ENCODE data around the gene PCOLCE2. TPM values are rescaled to one million over a fixed set of nuclear protein-coding genes. Genes with fewer than 3 reads are reported as not detected.
"Not testable (repeated sequence)": the region's sequence is repeated elsewhere in the genome, so short reads cannot be mapped to it uniquely, and the experiment has no call there.

The PCOLCE2 gene
- total RNA-seq, 1 donor from 2014 or later = 3.8 TPM

DNA sequence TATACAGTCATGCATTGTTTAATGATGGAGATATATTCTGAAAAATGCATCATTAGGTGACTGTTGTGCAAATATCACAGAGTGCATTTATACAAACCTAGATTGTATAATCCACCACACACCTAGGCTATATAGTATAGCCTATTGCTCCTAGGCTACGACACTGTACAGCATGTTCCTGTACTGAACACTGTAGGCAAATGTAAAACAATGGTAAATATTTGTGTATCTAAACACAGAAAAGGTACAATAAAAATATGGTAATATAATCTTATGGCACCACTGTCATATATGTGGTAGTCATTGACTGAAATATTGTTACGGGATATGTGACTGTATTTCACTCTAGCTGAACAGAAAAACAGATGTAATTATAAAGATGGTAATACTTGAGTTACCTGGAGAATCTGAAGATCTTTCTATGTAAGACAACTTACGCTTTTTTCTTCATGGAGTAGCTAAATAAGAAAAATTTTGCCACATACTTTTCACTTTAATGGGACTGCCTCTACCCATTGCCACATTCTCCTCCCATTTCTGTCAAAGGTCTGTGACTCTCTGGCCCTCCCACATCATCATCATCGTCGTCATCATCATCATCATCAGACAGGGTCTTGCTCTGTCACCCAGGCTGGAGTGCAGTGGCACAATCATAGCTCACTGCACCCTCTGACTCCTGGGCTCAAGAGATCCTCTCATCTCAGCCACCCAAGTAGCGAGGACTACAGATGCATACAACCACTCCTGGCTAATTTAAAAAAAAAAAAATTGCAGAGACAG lies 7.2 kb downstream of the PCOLCE2 start:
- Mint-ChIP-seq H3K36me3 (ENCODE audit: unreplicated experiment) (no peaks in the 10 kb centered on the region), H3K27me3 (ENCODE audit: unreplicated experiment) (no peaks in the 10 kb centered on the region), H3K4me3 (ENCODE audit: unreplicated experiment) (no peak overlapping the region), H3K9me3 (ENCODE audit: unreplicated experiment) (no peaks in the 10 kb centered on the region), H3K4me1 (ENCODE audit: unreplicated experiment) (no peaks in the 10 kb centered on the region), H3K27ac (ENCODE audit: unreplicated experiment) (no peak overlapping the region)
- TF ChIP-seq, protein P1, sequence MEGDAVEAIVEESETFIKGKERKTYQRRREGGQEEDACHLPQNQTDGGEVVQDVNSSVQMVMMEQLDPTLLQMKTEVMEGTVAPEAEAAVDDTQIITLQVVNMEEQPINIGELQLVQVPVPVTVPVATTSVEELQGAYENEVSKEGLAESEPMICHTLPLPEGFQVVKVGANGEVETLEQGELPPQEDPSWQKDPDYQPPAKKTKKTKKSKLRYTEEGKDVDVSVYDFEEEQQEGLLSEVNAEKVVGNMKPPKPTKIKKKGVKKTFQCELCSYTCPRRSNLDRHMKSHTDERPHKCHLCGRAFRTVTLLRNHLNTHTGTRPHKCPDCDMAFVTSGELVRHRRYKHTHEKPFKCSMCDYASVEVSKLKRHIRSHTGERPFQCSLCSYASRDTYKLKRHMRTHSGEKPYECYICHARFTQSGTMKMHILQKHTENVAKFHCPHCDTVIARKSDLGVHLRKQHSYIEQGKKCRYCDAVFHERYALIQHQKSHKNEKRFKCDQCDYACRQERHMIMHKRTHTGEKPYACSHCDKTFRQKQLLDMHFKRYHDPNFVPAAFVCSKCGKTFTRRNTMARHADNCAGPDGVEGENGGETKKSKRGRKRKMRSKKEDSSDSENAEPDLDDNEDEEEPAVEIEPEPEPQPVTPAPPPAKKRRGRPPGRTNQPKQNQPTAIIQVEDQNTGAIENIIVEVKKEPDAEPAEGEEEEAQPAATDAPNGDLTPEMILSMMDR (IDR thresholded peaks at IDR 0.05) = no peak
- DNase-seq (ENCODE audit: extremely low spot score, unreplicated experiment) = no peak

DNA sequence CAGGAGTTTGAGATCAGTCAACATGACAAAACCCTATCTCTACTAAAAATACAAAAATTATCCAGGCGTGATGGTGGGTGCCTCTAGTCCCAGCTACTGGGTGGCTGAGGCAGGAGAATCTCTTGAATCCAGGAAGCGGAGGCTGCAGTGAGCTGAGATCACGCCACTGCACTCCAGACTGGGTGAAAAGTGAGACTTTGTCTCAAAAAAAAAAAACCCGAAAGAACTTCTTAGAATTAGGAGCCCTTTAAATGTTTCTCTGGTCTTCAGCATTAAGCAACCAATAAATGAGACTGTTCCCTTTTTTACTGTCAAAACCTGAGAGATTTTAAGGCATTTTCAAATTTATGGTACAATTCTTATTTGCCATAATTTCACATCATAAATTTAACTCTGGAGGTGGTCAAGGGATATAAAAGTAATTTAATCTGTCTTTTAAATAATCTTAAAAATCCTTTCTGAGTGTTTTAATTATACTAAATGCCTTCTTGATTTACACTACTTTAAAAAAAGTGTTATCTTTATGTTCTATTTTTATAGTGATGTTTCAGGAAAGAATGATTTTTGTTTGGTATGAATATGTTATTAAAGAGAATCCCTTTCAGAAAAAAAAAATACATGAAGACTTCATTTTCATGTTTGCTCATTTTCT lies 10.1 kb downstream of the PCOLCE2 start:
- Mint-ChIP-seq H3K9me3 (ENCODE audit: unreplicated experiment) (no peaks in the 10 kb centered on the region), H3K36me3 (ENCODE audit: unreplicated experiment) (no peaks in the 10 kb centered on the region), H3K27ac (ENCODE audit: unreplicated experiment) (no peak overlapping the region), H3K4me1 (ENCODE audit: unreplicated experiment) (no peaks in the 10 kb centered on the region), H3K4me3 (ENCODE audit: unreplicated experiment) (no peak overlapping the region), H3K27me3 (ENCODE audit: unreplicated experiment) (no peaks in the 10 kb centered on the region)
- no peak for DNase-seq (ENCODE audit: extremely low spot score, unreplicated experiment)
- TF ChIP-seq, protein P1 (IDR thresholded peaks at IDR 0.05) = no peak

DNA sequence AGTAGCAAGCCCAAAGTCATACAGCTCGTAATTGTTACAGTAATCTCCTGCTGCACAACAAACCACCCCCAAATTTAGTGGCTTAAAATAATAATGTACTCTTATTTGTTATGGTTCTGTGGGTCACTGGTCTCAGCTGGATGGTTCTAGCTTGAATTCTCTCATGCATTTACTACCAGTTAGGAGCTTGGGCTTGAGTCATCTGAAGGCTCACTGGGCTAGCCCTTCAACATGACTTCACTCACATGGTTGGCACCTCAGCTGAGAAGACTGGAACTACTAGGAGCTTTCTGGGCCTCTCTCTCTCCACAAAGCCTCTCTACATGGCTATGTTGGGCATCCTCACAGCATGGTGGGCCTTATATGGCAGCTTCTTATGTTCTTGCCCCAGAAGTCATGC lies 12.5 kb downstream of the PCOLCE2 start:
- no peaks in the 10 kb centered on the region for H3K9me3 Mint-ChIP-seq (ENCODE audit: unreplicated experiment)
- no peaks in the 10 kb centered on the region for H3K36me3 Mint-ChIP-seq (ENCODE audit: unreplicated experiment)
- no peak overlapping the region for H3K4me3 Mint-ChIP-seq (ENCODE audit: unreplicated experiment)
- H3K27ac Mint-ChIP-seq (ENCODE audit: unreplicated experiment) = no peak overlapping the region
- no peaks in the 10 kb centered on the region for H3K27me3 Mint-ChIP-seq (ENCODE audit: unreplicated experiment)
- TF ChIP-seq, protein P1 (IDR thresholded peaks at IDR 0.05) = no peak
- no peaks in the 10 kb centered on the region for H3K4me1 Mint-ChIP-seq (ENCODE audit: unreplicated experiment)
- no peak for DNase-seq (ENCODE audit: extremely low spot score, unreplicated experiment)

DNA sequence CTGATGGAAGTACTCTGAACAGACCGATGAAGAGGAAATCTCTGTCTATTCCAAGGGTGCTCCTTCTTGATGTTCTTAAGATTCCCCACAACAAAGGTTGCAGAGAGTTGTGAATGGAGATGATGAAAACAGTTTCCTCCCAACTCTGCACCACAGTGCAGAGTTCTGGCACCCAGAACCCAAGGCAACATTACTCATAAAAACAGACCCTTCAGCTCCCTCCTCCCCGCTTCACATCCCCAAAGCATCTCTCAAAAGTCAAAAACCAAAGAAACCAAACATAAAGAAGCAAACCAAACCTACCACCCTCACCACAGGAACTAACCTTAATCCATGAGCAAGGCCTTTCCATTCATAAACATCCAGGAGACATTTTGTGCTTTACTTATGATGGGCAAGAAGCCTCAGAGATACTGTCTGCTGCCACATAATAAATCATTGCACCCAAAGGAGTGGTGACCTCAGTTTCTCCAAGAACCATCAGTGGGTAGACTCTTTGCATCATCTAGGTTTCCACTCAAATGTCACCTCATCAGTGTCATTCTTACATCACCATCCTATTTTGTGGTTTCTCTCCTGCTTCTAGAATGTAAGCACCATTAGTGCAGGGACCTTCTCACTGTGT lies 13.2 kb downstream of the PCOLCE2 start:
- H3K27me3 Mint-ChIP-seq (ENCODE audit: unreplicated experiment) = no peaks in the 10 kb centered on the region
- no peak overlapping the region for H3K4me3 Mint-ChIP-seq (ENCODE audit: unreplicated experiment)
- H3K4me1 Mint-ChIP-seq (ENCODE audit: unreplicated experiment) = no peaks in the 10 kb centered on the region
- DNase-seq (ENCODE audit: extremely low spot score, unreplicated experiment) = no peak
- TF ChIP-seq, protein P1 (IDR thresholded peaks at IDR 0.05) = no peak
- H3K27ac Mint-ChIP-seq (ENCODE audit: unreplicated experiment) = no peak overlapping the region
- no peaks in the 10 kb centered on the region for H3K9me3 Mint-ChIP-seq (ENCODE audit: unreplicated experiment)
- no peaks in the 10 kb centered on the region for H3K36me3 Mint-ChIP-seq (ENCODE audit: unreplicated experiment)

DNA sequence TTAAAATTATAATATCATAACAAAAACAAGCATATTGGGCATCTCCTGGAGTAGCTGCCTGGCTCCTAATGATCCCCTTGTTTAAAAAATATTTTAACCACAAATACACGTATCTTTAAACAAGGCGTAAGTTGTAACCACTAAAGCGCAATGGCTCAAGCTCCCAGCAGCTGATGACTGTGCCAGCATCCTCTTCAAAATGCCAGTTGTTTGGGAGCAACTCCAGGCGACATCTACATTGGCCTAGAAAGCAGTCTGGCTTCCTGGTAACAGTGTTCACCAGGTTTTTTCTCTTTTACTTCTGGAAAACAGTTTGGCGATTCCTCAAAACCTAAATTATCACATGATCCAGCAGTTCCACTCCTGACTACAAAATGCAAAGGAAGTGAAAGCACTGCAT lies 13.8 kb downstream of the PCOLCE2 start:
- Mint-ChIP-seq H3K4me1 (ENCODE audit: unreplicated experiment) (no peaks in the 10 kb centered on the region), H3K36me3 (ENCODE audit: unreplicated experiment) (no peaks in the 10 kb centered on the region), H3K27ac (ENCODE audit: unreplicated experiment) (no peak overlapping the region), H3K4me3 (ENCODE audit: unreplicated experiment) (no peak overlapping the region), H3K9me3 (ENCODE audit: unreplicated experiment) (no peaks in the 10 kb centered on the region), H3K27me3 (ENCODE audit: unreplicated experiment) (no peaks in the 10 kb centered on the region)
- TF ChIP-seq, protein P1 (IDR thresholded peaks at IDR 0.05) = no peak
- no peak for DNase-seq (ENCODE audit: extremely low spot score, unreplicated experiment)

DNA sequence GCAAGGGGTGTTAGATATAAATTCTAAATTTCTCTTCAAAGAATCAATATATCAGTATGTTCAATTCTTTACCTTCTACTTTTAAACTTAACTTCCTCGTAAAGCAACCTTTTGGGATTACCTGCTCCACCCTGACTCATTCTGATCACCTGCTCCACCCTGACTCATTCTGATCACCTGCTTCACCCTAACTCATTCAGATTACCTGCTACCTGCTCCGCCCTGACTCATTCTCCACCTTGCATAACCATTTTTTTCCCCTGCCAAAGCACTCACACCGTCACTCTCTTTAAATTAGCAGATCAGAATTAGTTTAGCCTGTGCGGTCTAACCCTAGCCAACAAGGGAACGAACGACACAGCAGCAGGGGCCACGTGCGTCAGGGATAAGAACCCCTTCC lies 20.5 kb downstream of the PCOLCE2 start:
- not testable (repeated sequence) for H3K4me3 Mint-ChIP-seq (ENCODE audit: unreplicated experiment); H3K36me3 Mint-ChIP-seq (ENCODE audit: unreplicated experiment); H3K9me3 Mint-ChIP-seq (ENCODE audit: unreplicated experiment); H3K27ac Mint-ChIP-seq (ENCODE audit: unreplicated experiment); H3K27me3 Mint-ChIP-seq (ENCODE audit: unreplicated experiment); DNase-seq (ENCODE audit: extremely low spot score, unreplicated experiment)
- peaks cover 15% of the 10 kb centered on the region for H3K4me1 Mint-ChIP-seq (ENCODE audit: unreplicated experiment)

Measured in osteocyte (in vitro differentiated cells).